GM23338 (cell line): Measurements from ENCODE around the gene ELOB. TPM values are rescaled to one million over a fixed set of nuclear protein-coding genes. Genes with fewer than 3 reads are reported as not detected.

Experiments used
- ATAC-seq: fragments of 200-7000 bp; cut with Tn5 transposase; 3 replicates; pipeline ENCODE4 v1.9.1; 2020
- DNase-seq: peaks from one replicate; pipeline ENCODE4 v3.0.0-alpha.2; 2015; ENCODE audit warnings: low spot score
- H2AFZ ChIP-seq: fragments of 200-600 bp; sonication (generic); 2 replicates; pipeline ENCODE4 v1.8.0; 2016; ENCODE audit warnings: antibody characterized with exemption, mild to moderate bottlenecking, moderate library complexity
- H3F3A ChIP-seq: fragments of 200-600 bp; sonication (generic); replicated peaks from 2 replicates; pipeline ENCODE4 v1.8.0; 2017; ENCODE audit warnings: antibody characterized with exemption, mixed run types, low read depth
- H3K27ac ChIP-seq: fragments of 200-600 bp; sonication (generic); 2 replicates; pipeline ENCODE4 v1.6.1; 2016; ENCODE audit warnings: low read depth
- H3K27me3 ChIP-seq: fragments of 200-600 bp; sonication (generic); 2 replicates; pipeline ENCODE4 v1.8.0; 2016; ENCODE audit warnings: mild to moderate bottlenecking, mixed run types, moderate library complexity; ENCODE audit not compliant: insufficient read depth
- H3K36me3 ChIP-seq: fragments of 200-600 bp; sonication (generic); 2 replicates; pipeline ENCODE4 v1.8.0; 2016; ENCODE audit warnings: mild to moderate bottlenecking; ENCODE audit not compliant: insufficient read depth
- H3K4me1 ChIP-seq: fragments of 200-600 bp; sonication (generic); 2 replicates; pipeline ENCODE4 v1.8.0; 2016; ENCODE audit warnings: mild to moderate bottlenecking, moderate library complexity; ENCODE audit not compliant: insufficient read depth
- H3K4me2 ChIP-seq: fragments of 200-600 bp; sonication (generic); 2 replicates; pipeline ENCODE4 v1.7.1; 2017; ENCODE audit warnings: mixed run types
- H3K4me3 ChIP-seq: fragments of 200-600 bp; sonication (generic); 2 replicates; pipeline ENCODE4 v1.6.1; 2016; ENCODE audit warnings: mixed run types
- H3K79me2 ChIP-seq: fragments of 200-600 bp; sonication (generic); replicated peaks from 2 replicates; pipeline ENCODE4 v1.8.0; 2017; ENCODE audit warnings: mild to moderate bottlenecking; ENCODE audit not compliant: insufficient read depth
- H3K9me2 ChIP-seq: fragments of 200-600 bp; sonication (generic); 2 replicates; pipeline ENCODE4 v1.8.0; 2017; ENCODE audit not compliant: insufficient read depth
- H4K20me1 ChIP-seq: fragments of 200-600 bp; sonication (generic); replicated peaks from 2 replicates; pipeline ENCODE4 v1.8.0; 2017; ENCODE audit warnings: mild to moderate bottlenecking; ENCODE audit not compliant: insufficient read depth
- H3K27ac Mint-ChIP-seq: 2 replicates; pipeline ENCODE4 v1.8.0; 2020; ENCODE audit warnings: inconsistent platforms, mild to moderate bottlenecking, moderate library complexity, mixed read lengths
- H3K27me3 Mint-ChIP-seq: 3 replicates; pipeline ENCODE4 v1.8.0; 2022; ENCODE audit warnings: low read depth, mild to moderate bottlenecking, moderate library complexity, mixed read lengths, inconsistent platforms; ENCODE audit not compliant: insufficient read depth, poor library complexity
- H3K36me3 Mint-ChIP-seq: 3 replicates; pipeline ENCODE4 v1.8.0; 2021; ENCODE audit warnings: low read depth, mild to moderate bottlenecking, inconsistent platforms, moderate library complexity, mixed read lengths
- H3K4me1 Mint-ChIP-seq: 3 replicates; pipeline ENCODE4 v1.8.0; 2020; ENCODE audit warnings: mild to moderate bottlenecking, inconsistent platforms, mixed read lengths
- H3K4me3 Mint-ChIP-seq: 3 replicates; pipeline ENCODE4 v1.8.0; 2021; ENCODE audit warnings: moderate library complexity, mild to moderate bottlenecking, inconsistent platforms, mixed read lengths
- H3K9me3 Mint-ChIP-seq: 3 replicates; pipeline ENCODE4 v1.8.0; 2020; ENCODE audit warnings: moderate library complexity, mild to moderate bottlenecking, inconsistent platforms, mixed read lengths
- CREB1 ChIP-seq: fragments of 250-450 bp; sonication (Bioruptor Pico); IDR thresholded peaks from 2 replicates; pipeline ENCODE4 v1.5.0; 2020; ENCODE audit warnings: low read depth, mild to moderate bottlenecking, moderate library complexity
- CTCF ChIP-seq, 2 experiments: fragments of 200-600 bp in 1 of 2; sonication (generic) in 1 of 2; conservative IDR thresholded peaks; 2 replicates each; pipeline versions ENCODE4 v1.5.1 to v1.6.1; 2016 to 2017; ENCODE audit warnings: antibody characterized with exemption in 2 of 2, low read depth in 2 of 2, mild to moderate bottlenecking in 2 of 2, moderate library complexity in 1 of 2
- EZH2phosphoT487 ChIP-seq: fragments of 200-600 bp; sonication (generic); IDR thresholded peaks from one replicate; pipeline ENCODE4 v1.8.1; 2018; ENCODE audit warnings: antibody characterized with exemption; ENCODE audit not compliant: unreplicated experiment
- JUNB ChIP-seq: IDR thresholded peaks from one replicate; pipeline ENCODE4 v1.6.1; 2016; ENCODE audit warnings: antibody characterized with exemption; ENCODE audit not compliant: unreplicated experiment
- POLR2AphosphoS5 ChIP-seq: IDR thresholded peaks from 2 replicates; pipeline ENCODE4 v1.6.1; 2016; ENCODE audit warnings: antibody characterized with exemption, low read depth
- ZNF114 ChIP-seq: fragments of 250-450 bp; sonication (Bioruptor Pico); IDR thresholded peaks from 2 replicates; pipeline ENCODE4 v1.5.0; 2020; ENCODE audit warnings: mild to moderate bottlenecking, moderate library complexity
- ZNF331 ChIP-seq: fragments of 250-450 bp; sonication (Bioruptor Pico); IDR thresholded peaks from 2 replicates; pipeline ENCODE4 v1.5.0; 2020; ENCODE audit warnings: low read depth, mild to moderate bottlenecking, moderate library complexity
- ZNF462 ChIP-seq: fragments of 250-450 bp; sonication (Bioruptor Pico); IDR thresholded peaks from 2 replicates; pipeline ENCODE4 v1.5.0; 2020; ENCODE audit warnings: mild to moderate bottlenecking, moderate library complexity
- polyA plus RNA-seq: library from polyadenylated mRNA; unstranded; fragments of >200 nt; fragmentation: Nextera tagmentation; extraction: Ambion mirVana; gene quantifications from 2 replicates; pipeline ENCODE4 v1.2.1, GENCODE V29; 2016
- total RNA-seq: library from RNA; depleted of rRNA; stranded (reverse); fragments of >200 nt; shearing (Covaris generic); gene quantifications from 2 replicates; pipeline ENCODE4 v1.2.3, GENCODE V29; 2014

The ELOB gene
- total and polyA plus RNA-seq, 2 experiments from 2014 or later, result 278 to 756 TPM

DNA sequence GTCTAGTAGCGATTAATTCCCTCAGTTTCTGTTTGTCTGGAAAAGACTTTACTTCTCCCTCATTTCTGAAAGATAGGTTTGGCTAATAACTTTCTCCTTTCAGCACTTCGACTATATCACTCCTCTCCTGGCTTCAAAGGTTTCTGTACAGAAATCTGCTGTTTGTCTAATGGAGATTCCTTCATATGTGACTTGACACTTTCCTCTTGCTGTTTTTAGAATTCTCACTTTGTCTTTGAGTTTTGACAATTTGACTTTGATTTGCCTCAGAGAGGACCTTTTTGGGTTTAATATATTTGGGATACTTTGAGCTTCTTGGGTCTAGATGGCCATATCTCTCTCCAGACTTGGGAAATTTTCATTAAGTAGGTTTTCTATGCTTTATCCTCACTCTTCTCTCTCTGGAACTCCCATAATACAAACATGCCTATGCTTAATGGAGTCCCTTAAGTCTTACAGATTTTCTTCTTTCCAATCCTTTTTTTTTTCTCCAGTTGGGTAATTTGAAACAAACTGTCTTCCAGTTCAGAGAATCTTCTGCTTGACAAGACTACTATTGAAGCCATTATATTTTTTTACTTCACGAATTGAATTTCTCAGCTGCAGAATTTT lies 32.2 kb upstream of the ELOB start:
- no peaks in the 10 kb centered on the region for H3K27me3 ChIP-seq
- H3K36me3 Mint-ChIP-seq, result no peaks in the 10 kb centered on the region
- no peak for DNase-seq
- H4K20me1 ChIP-seq, result no peaks in the 10 kb centered on the region
- no peaks in the 10 kb centered on the region for H3K9me3 Mint-ChIP-seq
- no peaks in the 10 kb centered on the region for H3K36me3 ChIP-seq
- ATAC-seq, result no peak
- H3K4me2 ChIP-seq, result no peak overlapping the region
- H3K27me3 Mint-ChIP-seq, result peaks cover 16% of the 10 kb centered on the region
- H3K4me1 Mint-ChIP-seq, result no peaks in the 10 kb centered on the region; the same call in 2 of the 3 replicates
- H3K27ac Mint-ChIP-seq, result no peak overlapping the region
- H3K79me2 ChIP-seq, result no peaks in the 10 kb centered on the region
- H3K27ac ChIP-seq, result no peak overlapping the region
- no peak overlapping the region for H3K4me3 ChIP-seq
- TF ChIP-seq POLR2AphosphoS5 (no peak), ZNF114 (no peak), CREB1 (CRISPR knock-in tag) (no peak), EZH2phosphoT487 (no peak), ZNF331 (CRISPR knock-in tag) (no peak), JUNB (no peak), ZNF462 (CRISPR knock-in tag) (no peak), CTCF (conservative IDR thresholded peaks at IDR 0.05; ENCODE audit: low read depth in 2 of 2) (no peak)
- H3K4me1 ChIP-seq, result no peaks in the 10 kb centered on the region; the same call in 1 of the 2 replicates
- H3K9me2 ChIP-seq, result no peaks in the 10 kb centered on the region
- H3F3A ChIP-seq, result no peaks in the 10 kb centered on the region
- no peak overlapping the region for H3K4me3 Mint-ChIP-seq
- H2AFZ ChIP-seq, result no peak overlapping the region
